Ovary (tissue), 3 donors: ENCODE data around the gene SLC25A28.

Source experiments
- CTCF ChIP-seq, 3 donors: fragments of 450-650 bp in 2 of 3; fragments of 200-600 bp in 1 of 3; IDR thresholded peaks; one replicate each; pipeline versions ENCODE4 v1.5.1 to v1.8.0; 2016 to 2022; ENCODE audit warnings: antibody characterized with exemption in 3 of 3, mild to moderate bottlenecking in 1 of 3
- EP300 ChIP-seq: sonication (generic); formaldehyde crosslinking; IDR thresholded peaks from one replicate; pipeline ENCODE4 v1.6.1; 2017; ENCODE audit warnings: antibody characterized with exemption
- POLR2A ChIP-seq: fragments of 450-650 bp; IDR thresholded peaks from one replicate; pipeline ENCODE4 v1.6.1; 2017; ENCODE audit warnings: antibody characterized with exemption, mild to moderate bottlenecking, moderate library complexity
- donor health status: DM: no; HTN: no; CAD: no.

DNA sequence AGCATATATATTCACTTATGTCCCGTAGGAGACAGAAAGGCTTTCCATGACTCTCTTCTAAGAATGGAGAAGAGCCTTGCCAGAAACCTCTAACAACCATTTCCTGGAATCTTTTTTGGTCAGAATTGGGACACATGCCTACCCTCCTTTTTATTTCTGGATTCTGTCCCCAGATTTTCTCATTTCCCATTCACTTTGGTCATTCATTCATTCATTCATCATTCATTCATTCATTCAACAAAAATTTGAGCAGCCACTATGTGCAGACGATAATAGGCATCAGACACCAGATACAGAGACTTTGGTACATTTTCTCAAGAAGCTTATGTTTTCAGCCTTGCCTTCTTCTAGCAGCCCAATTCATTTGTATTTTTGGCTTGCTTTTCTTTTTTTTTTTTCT lies 45.1 kb upstream of the SLC25A28 start:
- TF ChIP-seq CTCF (IDR thresholded peaks at IDR 0.05) (no peak), EP300 (no peak), POLR2A (no peak)
